Endothelial cell of umbilical vein (primary cell): ENCODE results near the gene AP1M1. TPM values are rescaled to one million over a fixed set of nuclear protein-coding genes. Genes with fewer than 3 reads are reported as not detected.

Experiments
- BruUV-seq: library from RNA; stranded (reverse); fragments of 400-500 nt; replicated peaks from 2 replicates; lab custom pipeline; 2021; lab: Mats Ljungman, UMichigan
- CTCF ChIA-PET: fragments of 300-600, 350-600 bp; sonication (Branson Sonifier 250); formaldehyde crosslinking; loops from one replicate; lab custom pipeline; 2021; ENCODE audit warnings: antibody characterized with exemption, inconsistent platforms; lab: Charles Lee
- POLR2A ChIA-PET: fragments of 300-600, 350-600 bp; sonication (Branson Sonifier 250); formaldehyde crosslinking; loops from one replicate; lab custom pipeline; 2021; ENCODE audit warnings: antibody characterized with exemption, inconsistent platforms; lab: Charles Lee
- DNase-seq: peaks from one replicate; pipeline ENCODE4 v3.0.0-alpha.2; 2011; ENCODE audit warnings: low read depth, low spot score
- FAIRE-seq: peaks from 2 replicates; lab custom pipeline; 2011; peaks lifted over from hg19 to GRCh38; lab: Jason Lieb, UNC
- H2AFZ ChIP-seq: 2 replicates; pipeline ENCODE4 v1.6.0; 2012; ENCODE audit warnings: low read depth, low read length, control low read depth, inconsistent platforms
- H3K27ac ChIP-seq: 2 replicates; pipeline ENCODE4 v1.5.1; 2011; ENCODE audit warnings: low read depth, mild to moderate bottlenecking, control low read depth, low read length, moderate library complexity; ENCODE audit not compliant: insufficient read depth
- H3K27me3 ChIP-seq, 2 experiments: 2 replicates each; pipeline versions ENCODE4 v1.6.0 to v1.6.1; 2011; ENCODE audit warnings: low read length in 2 of 2, mixed read lengths in 1 of 2; ENCODE audit not compliant: control insufficient read depth in 2 of 2, insufficient read depth in 2 of 2
- H3K36me3 ChIP-seq, 2 experiments: 2 replicates in 1 of 2; 3 replicates in 1 of 2; pipeline ENCODE4 v1.5.1; 2011; ENCODE audit warnings: low read length in 2 of 2, mild to moderate bottlenecking in 1 of 2, moderate library complexity in 1 of 2; ENCODE audit not compliant: control insufficient read depth in 2 of 2, insufficient read depth in 2 of 2; ENCODE audit errors: extremely low read depth in 1 of 2
- H3K4me1 ChIP-seq: 3 replicates; pipeline ENCODE4 v1.5.1; 2011; ENCODE audit warnings: mild to moderate bottlenecking, low read length; ENCODE audit not compliant: control insufficient read depth, insufficient read depth; ENCODE audit errors: extremely low read depth
- H3K4me2 ChIP-seq: 2 replicates; pipeline ENCODE4 v1.6.1; 2011; ENCODE audit warnings: low read length, control low read depth, mixed read lengths; ENCODE audit not compliant: insufficient read depth
- H3K4me3 ChIP-seq, 3 experiments: fragments of 200-600 bp in 1 of 3; sonication (generic), shearing (Covaris generic) in 1 of 3; replicated peaks in 1 of 3; 2 replicates each; pipeline ENCODE4 v1.5.1; 2011 to 2016; ENCODE audit warnings: control low read depth in 3 of 3, low read length in 3 of 3, mild to moderate bottlenecking in 2 of 3, inconsistent platforms in 1 of 3, low read depth in 1 of 3, moderate library complexity in 1 of 3; ENCODE audit not compliant: insufficient read depth in 1 of 3
- H3K79me2 ChIP-seq: 2 replicates; pipeline ENCODE4 v1.6.0; 2012; ENCODE audit warnings: low read length, inconsistent platforms; ENCODE audit not compliant: control insufficient read depth, insufficient read depth
- H3K9ac ChIP-seq: replicated peaks from 2 replicates; pipeline ENCODE3; 2011; ENCODE audit warnings: low read length, control low read depth; ENCODE audit not compliant: insufficient read depth; ENCODE audit errors: extremely low read depth
- H3K9me1 ChIP-seq: replicated peaks from 3 replicates; pipeline ENCODE4 v1.6.0; 2011; ENCODE audit warnings: mild to moderate bottlenecking, low read length; ENCODE audit not compliant: control insufficient read depth, insufficient read depth; ENCODE audit errors: extremely low read depth
- H3K9me3 ChIP-seq: replicated peaks from 2 replicates; pipeline ENCODE4 v1.5.1; 2012; ENCODE audit warnings: low read length, inconsistent platforms; ENCODE audit not compliant: control insufficient read depth, insufficient read depth
- H4K20me1 ChIP-seq: replicated peaks from 2 replicates; pipeline ENCODE3; 2011; ENCODE audit warnings: mild to moderate bottlenecking, low read length; ENCODE audit not compliant: control insufficient read depth, insufficient read depth; ENCODE audit errors: extremely low read depth
- EZH2 ChIP-seq: IDR thresholded peaks from 2 replicates; pipeline ENCODE4 v1.6.1; 2012; ENCODE audit warnings: borderline replicate concordance, low read depth, mild to moderate bottlenecking, moderate library complexity, low read length, inconsistent platforms; ENCODE audit not compliant: severe bottlenecking
- FOS ChIP-seq: IDR thresholded peaks from 2 replicates; pipeline ENCODE4 v1.6.1; 2011; ENCODE audit warnings: mild to moderate bottlenecking, low read length, moderate library complexity, borderline replicate concordance; ENCODE audit not compliant: insufficient read depth
- GATA2 ChIP-seq: IDR thresholded peaks from 2 replicates; pipeline ENCODE4 v1.7.0; 2011; ENCODE audit warnings: low read depth, mild to moderate bottlenecking, moderate library complexity, mixed read lengths, low read length; ENCODE audit not compliant: insufficient read length, insufficient read depth
- JUN ChIP-seq: IDR thresholded peaks from 2 replicates; pipeline ENCODE4 v1.6.1; 2011; ENCODE audit warnings: borderline replicate concordance, low read depth; ENCODE audit not compliant: insufficient read length, insufficient read depth
- MYC ChIP-seq: IDR thresholded peaks from one replicate; pipeline ENCODE4 v1.6.1; 2011; ENCODE audit warnings: mild to moderate bottlenecking, low read depth, low read length
- POLR2A ChIP-seq: IDR thresholded peaks from 2 replicates; pipeline ENCODE4 v1.6.1; 2012; ENCODE audit warnings: low read depth, mild to moderate bottlenecking, control low read depth, low read length
- POLR2AphosphoS5 ChIP-seq: IDR thresholded peaks from 2 replicates; pipeline ENCODE4 v1.6.1; 2012; ENCODE audit warnings: low read depth, mild to moderate bottlenecking, control low read depth, low read length, moderate library complexity; ENCODE audit not compliant: insufficient read depth
- dilution Hi-C: fragments of 300-500 bp; cut with MboI; formaldehyde crosslinking; loops from one replicate; pipeline ENCODE4 v1.15.0; 2019; ENCODE audit warnings: low sequenced_read_pairs; ENCODE audit not compliant: extremely low pct_ligation_motif_present
- intact Hi-C: fragments of 100-400 bp; cut with micrococcal nuclease; formaldehyde crosslinking; loops from one replicate; pipeline ENCODE4 v1.10.0; 2022
- polyA plus RNA-seq, 4 experiments: library from polyadenylated mRNA; depleted of rRNA in 3 of 4; stranded (reverse) in 3 of 4; unstranded in 1 of 4; fragments of >200 nt; gene quantifications; 2 replicates each; pipeline versions ENCODE4 v1.2.1 to v1.2.3, GENCODE V29; 2011 to 2012; ENCODE audit warnings: missing spikeins in 1 of 4
- total RNA-seq: library from RNA; stranded (reverse); gene quantifications from 2 replicates; pipeline ENCODE4 v1.2.3, GENCODE V29; 2021
- TF ChIP-seq, protein P1 (sequence below): IDR thresholded peaks from 2 replicates; pipeline ENCODE4 v1.6.1; 2011; ENCODE audit not compliant: insufficient read depth, insufficient read length
- TF ChIP-seq, protein P2 (sequence below), 2 donors: IDR thresholded peaks; 1 replicate in 1 of 2; 2 replicates in 1 of 2; pipeline ENCODE4 v1.5.1; 2011; ENCODE audit warnings: low read length in 2 of 2, mild to moderate bottlenecking in 2 of 2, moderate library complexity in 2 of 2, control low read depth in 1 of 2, inconsistent platforms in 1 of 2, low read depth in 1 of 2; ENCODE audit not compliant: insufficient read depth in 1 of 2; ENCODE audit errors: extremely low read depth in 1 of 2

The AP1M1 gene
- total and polyA plus RNA-seq, 2 donors (not counting 3 experiments of a cell fraction or from before 2014, with no cell fraction given) = 99.3 to 129 TPM

DNA sequence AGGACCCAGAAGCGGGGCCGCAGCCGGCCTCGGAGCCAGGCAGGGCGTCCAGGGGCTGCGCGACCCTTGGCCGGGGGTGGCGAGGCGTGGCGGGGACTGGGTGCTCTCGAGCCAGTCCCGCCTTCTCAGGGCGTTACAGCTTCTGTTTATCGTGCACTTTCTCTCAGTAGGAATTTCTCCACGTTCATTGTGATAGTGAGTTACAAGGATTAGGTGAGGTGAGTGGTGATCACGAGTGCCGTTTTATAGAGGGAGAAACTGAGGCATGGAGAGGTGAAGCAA is 600 bp downstream of the AP1M1 start:
- dilution Hi-C loops = no loop called here
- Histone ChIP-seq H3K36me3 (peaks cover 0 to 10% of the 10 kb centered on the region in 2 experiments), H3K79me2 (peaks cover 47% of the 10 kb centered on the region), H3K27ac (peak overlapping the region; percentile 81), H3K4me1 (peaks cover 21% of the 10 kb centered on the region), H4K20me1 (no peaks in the 10 kb centered on the region), H3K9me3 (no peaks in the 10 kb centered on the region), H3K9ac (peak overlapping the region; percentile 95), H3K9me1 (no peaks in the 10 kb centered on the region), H3K4me3 (peak overlapping the region; percentile 95 to 96 (median 95)), H3K4me2 (peak overlapping the region; percentile 99), H3K27me3 (no peaks in the 10 kb centered on the region), H2AFZ (peak overlapping the region; percentile 88)
- TF ChIP-seq POLR2AphosphoS5 (no peak), MYC (no peak), EZH2 (no peak), FOS (no peak), GATA2 (no peak), JUN (no peak), POLR2A (no peak)
- TF ChIP-seq, protein P1, sequence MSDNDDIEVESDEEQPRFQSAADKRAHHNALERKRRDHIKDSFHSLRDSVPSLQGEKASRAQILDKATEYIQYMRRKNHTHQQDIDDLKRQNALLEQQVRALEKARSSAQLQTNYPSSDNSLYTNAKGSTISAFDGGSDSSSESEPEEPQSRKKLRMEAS = no peak
- TF ChIP-seq, protein P2, sequence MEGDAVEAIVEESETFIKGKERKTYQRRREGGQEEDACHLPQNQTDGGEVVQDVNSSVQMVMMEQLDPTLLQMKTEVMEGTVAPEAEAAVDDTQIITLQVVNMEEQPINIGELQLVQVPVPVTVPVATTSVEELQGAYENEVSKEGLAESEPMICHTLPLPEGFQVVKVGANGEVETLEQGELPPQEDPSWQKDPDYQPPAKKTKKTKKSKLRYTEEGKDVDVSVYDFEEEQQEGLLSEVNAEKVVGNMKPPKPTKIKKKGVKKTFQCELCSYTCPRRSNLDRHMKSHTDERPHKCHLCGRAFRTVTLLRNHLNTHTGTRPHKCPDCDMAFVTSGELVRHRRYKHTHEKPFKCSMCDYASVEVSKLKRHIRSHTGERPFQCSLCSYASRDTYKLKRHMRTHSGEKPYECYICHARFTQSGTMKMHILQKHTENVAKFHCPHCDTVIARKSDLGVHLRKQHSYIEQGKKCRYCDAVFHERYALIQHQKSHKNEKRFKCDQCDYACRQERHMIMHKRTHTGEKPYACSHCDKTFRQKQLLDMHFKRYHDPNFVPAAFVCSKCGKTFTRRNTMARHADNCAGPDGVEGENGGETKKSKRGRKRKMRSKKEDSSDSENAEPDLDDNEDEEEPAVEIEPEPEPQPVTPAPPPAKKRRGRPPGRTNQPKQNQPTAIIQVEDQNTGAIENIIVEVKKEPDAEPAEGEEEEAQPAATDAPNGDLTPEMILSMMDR (IDR thresholded peaks at IDR 0.05; ENCODE audit: extremely low read depth in 1 of 2, insufficient read depth in 1 of 2, low read depth in 1 of 2, low read length in 2 of 2) = no peak
- BruUV-seq = no TSS peak
- CTCF ChIA-PET = interaction anchor here (1.0 to 1.4 kb wide), 5 partner anchors 87 to 571 kb away, joined by 3 to 7 read pairs (median 3); no protein-coding TSS in a partner anchor
- POLR2A ChIA-PET = interaction anchor here (0.5 to 2.0 kb wide), 2 partner anchors 13 to 153 kb away, joined by 4 to 12 read pairs; partner anchors contain the start of gene FAM32A
- FAIRE-seq (no peak), DNase-seq (peak; percentile 11)
- intact Hi-C loops = loop anchor here (5.0 kb wide), 1 partner anchor 129 kb away; no protein-coding TSS in a partner anchor
